Measurements from ENCODE around the gene PHF12.

PHF12 gene

GRCh38 chr17:28929787-28930186 is 21.5 kb downstream of the PHF12 start:
- ChIA-PET POLR2A (no interaction called here), CTCF (interaction anchor here (0.8 to 6.0 kb wide), 6 partner anchors 8 to 24 kb away, joined by 3 to 49 read pairs (median 6); partner anchors contain the start of gene DHRS13)
- TF ChIP-seq CTCF (IDR thresholded peaks at IDR 0.05; ENCODE audit: control extremely low read depth, extremely low read depth, low read depth, missing control alignments), result no peak
- no peak for DNase-seq (ENCODE audit: extremely low spot score)

DNA sequence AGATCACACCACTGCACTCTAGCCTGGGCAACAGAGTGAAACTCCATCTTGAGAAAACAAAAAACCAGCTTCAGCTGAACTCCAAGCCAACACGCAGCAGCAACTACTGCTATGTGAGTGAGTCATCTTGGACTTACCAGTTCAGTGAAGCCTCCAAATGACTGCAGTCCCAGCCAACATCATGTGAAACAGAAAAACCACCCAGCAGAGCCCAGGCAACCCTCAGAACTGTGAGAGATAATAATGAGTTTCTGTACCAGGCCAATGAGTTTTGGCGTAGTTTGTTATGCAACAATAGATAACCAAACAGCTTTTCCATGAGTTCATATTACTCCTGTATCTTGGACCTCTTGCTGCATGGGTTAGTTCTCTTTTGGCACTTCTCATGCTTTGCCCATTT is 23.3 kb downstream of the PHF12 start:
- TF ChIP-seq CTCF (IDR thresholded peaks at IDR 0.05; ENCODE audit: control extremely low read depth, extremely low read depth, low read depth, missing control alignments), result no peak
- ChIA-PET POLR2A (no interaction called here), CTCF (interaction anchor here (0.8 to 6.0 kb wide), 9 partner anchors 9 to 201 kb away, joined by 3 to 49 read pairs (median 7); partner anchors contain the start of gene DHRS13)
- no peak for DNase-seq (ENCODE audit: extremely low spot score)

GRCh38 chr17:28926786-28927185 is 24.5 kb downstream of the PHF12 start:
- DNase-seq (ENCODE audit: extremely low spot score), result no peak
- ChIA-PET CTCF (interaction anchor here (0.7 to 6.0 kb wide), 13 partner anchors 8 to 200 kb away, joined by 3 to 49 read pairs (median 5); partner anchors contain the start of gene DHRS13), POLR2A (interaction anchor here (1.2 kb wide), 1 partner anchor 23 kb away, joined by 4 read pairs; no protein-coding TSS in a partner anchor)
- TF ChIP-seq CTCF (IDR thresholded peaks at IDR 0.05; ENCODE audit: control extremely low read depth, extremely low read depth, low read depth, missing control alignments), result no peak

DNA sequence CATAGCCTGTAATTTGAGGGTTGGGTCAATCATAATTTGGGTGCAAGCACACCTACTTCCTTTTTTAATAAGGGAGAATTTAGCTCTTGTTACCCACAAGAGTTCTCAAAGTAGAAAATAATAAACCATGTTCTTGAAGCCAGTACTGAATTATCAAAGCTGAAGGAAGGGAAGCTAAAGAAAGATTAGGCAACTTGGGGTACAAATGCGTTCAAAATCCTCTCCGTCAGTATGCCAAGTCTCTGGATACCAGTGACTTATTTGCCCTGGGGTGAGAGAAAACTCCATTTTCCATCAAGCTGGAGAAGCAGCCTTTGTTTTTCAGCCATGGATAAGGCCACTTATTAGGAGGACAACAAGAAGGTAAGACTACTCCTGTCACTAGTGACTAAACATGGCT is 25.0 kb downstream of the PHF12 start:
- ChIA-PET CTCF (interaction anchor here (0.7 to 6.0 kb wide), 10 partner anchors 8 to 162 kb away, joined by 3 to 49 read pairs (median 6); partner anchors contain the start of gene DHRS13), POLR2A (interaction anchor here (1.2 kb wide), 1 partner anchor 24 kb away, joined by 4 read pairs; no protein-coding TSS in a partner anchor)
- no peak for DNase-seq (ENCODE audit: extremely low spot score)
- TF ChIP-seq CTCF (IDR thresholded peaks at IDR 0.05; ENCODE audit: control extremely low read depth, extremely low read depth, low read depth, missing control alignments), result no peak

DNA sequence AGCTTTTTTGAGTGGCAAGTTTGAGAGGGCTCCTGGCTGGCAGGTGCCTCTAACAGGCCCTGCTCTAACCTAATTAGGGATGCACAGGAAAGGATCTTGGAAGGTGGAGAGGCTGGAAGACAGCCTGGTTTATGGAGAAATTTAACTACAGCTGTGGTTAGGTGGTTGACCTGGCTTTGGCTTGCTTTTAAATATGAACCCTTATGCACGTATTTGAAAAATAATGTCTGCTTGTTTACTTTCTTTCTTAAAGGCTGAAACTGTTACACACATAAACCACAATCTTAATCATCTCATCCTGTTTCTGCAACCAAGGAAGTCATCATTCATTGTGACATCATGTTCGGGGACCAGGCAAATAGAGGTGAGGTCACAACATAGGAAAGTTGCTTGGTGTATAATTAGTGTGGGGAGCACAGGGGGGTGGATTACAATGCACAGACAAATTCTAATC is 25.4 kb downstream of the PHF12 start:
- TF ChIP-seq CTCF (IDR thresholded peaks at IDR 0.05; ENCODE audit: control extremely low read depth, extremely low read depth, low read depth, missing control alignments), result no peak
- ChIA-PET POLR2A (interaction anchor here (1.2 kb wide), 1 partner anchor 24 kb away, joined by 4 read pairs; no protein-coding TSS in a partner anchor), CTCF (interaction anchor here (0.7 to 6.0 kb wide), 9 partner anchors 9 to 162 kb away, joined by 3 to 49 read pairs (median 6); partner anchors contain the start of gene DHRS13)
- peak; percentile 51 for DNase-seq (ENCODE audit: extremely low spot score)

- no peak for DNase-seq (ENCODE audit: extremely low spot score)
- no peak for TF ChIP-seq CTCF (IDR thresholded peaks at IDR 0.05; ENCODE audit: control extremely low read depth, extremely low read depth, low read depth, missing control alignments)
- ChIA-PET POLR2A (no interaction called here), CTCF (interaction anchor here (1.5 to 4.2 kb wide), 3 partner anchors 10 to 194 kb away, joined by 3 to 22 read pairs (median 7); partner anchors contain the start of gene TLCD1)
Measured at GRCh38 chr17:28920201-28920600, 31.1 kb downstream of the PHF12 start.

All from GM10248 (cell line).